B cell (primary cell): ENCODE data around the gene INHBE. TPM values are rescaled to one million over a fixed set of nuclear protein-coding genes. Genes with fewer than 3 reads are reported as not detected.

Experiments
- ATAC-seq: fragments of 200-7000 bp; cut with Tn5 transposase; one replicate; pipeline ENCODE4 v1.10.0; 2021; ENCODE audit warnings: low read depth, mild to moderate bottlenecking, moderate number of reproducible peaks, moderate library complexity
- CTCF ChIA-PET: fragments of 350-600 bp; sonication (Branson Sonifier 250); formaldehyde crosslinking; loops from one replicate; lab custom pipeline; 2021; ENCODE audit warnings: antibody characterized with exemption, inconsistent platforms; lab: Charles Lee
- POLR2A ChIA-PET: fragments of 350-600 bp; sonication (Branson Sonifier 250); formaldehyde crosslinking; loops from one replicate; lab custom pipeline; 2021; ENCODE audit warnings: antibody characterized with exemption; lab: Charles Lee
- DNase-seq: peaks from one replicate; pipeline ENCODE4 v3.0.0; 2013
- H2AFZ ChIP-seq: 2 replicates; pipeline ENCODE4 v1.6.1; 2012; ENCODE audit warnings: mild to moderate bottlenecking, low read depth, low read length; ENCODE audit not compliant: insufficient read depth, poor library complexity, severe bottlenecking
- H3K27ac ChIP-seq, 2 donors: 1 replicate in 1 of 2; 2 replicates in 1 of 2; pipeline ENCODE4 v1.5.1; 2012 to 2013; ENCODE audit warnings: low read length in 2 of 2, mild to moderate bottlenecking in 2 of 2, moderate library complexity in 1 of 2
- H3K27me3 ChIP-seq, 4 experiments: fragments of 200-600 bp in 1 of 4; sonication (generic) in 1 of 4; replicated peaks in 1 of 4; 1 replicate in 2 of 4; 2 replicates in 2 of 4; pipeline versions ENCODE4 v1.6.1 to v1.7.0; 2013 to 2016; ENCODE audit warnings: low read length in 3 of 4, mild to moderate bottlenecking in 2 of 4, mixed read lengths in 1 of 4, moderate library complexity in 1 of 4; ENCODE audit not compliant: insufficient read depth in 4 of 4, control insufficient read depth in 3 of 4; ENCODE audit errors: control extremely low read depth in 1 of 4
- H3K36me3 ChIP-seq, 2 experiments: replicated peaks in 1 of 2; 1 replicate in 1 of 2; 2 replicates in 1 of 2; pipeline versions ENCODE4 v1.6.1 to v1.7.1; 2013; ENCODE audit warnings: low read length in 1 of 2; ENCODE audit not compliant: insufficient read depth in 2 of 2, control insufficient read depth in 1 of 2; ENCODE audit errors: control extremely low read depth in 1 of 2, extremely low read depth in 1 of 2
- H3K4me1 ChIP-seq, 2 donors: fragments of 200-600 bp in 1 of 2; sonication (generic) in 1 of 2; 1 replicate in 1 of 2; 2 replicates in 1 of 2; pipeline versions ENCODE4 v1.5.1 to v1.6.1; 2013 to 2017; ENCODE audit warnings: low read length in 2 of 2; ENCODE audit not compliant: control insufficient read depth in 2 of 2, insufficient read depth in 2 of 2
- H3K4me2 ChIP-seq: replicated peaks from 2 replicates; pipeline ENCODE3; 2012; ENCODE audit warnings: mild to moderate bottlenecking, low read depth, low read length; ENCODE audit not compliant: poor library complexity, severe bottlenecking
- H3K4me3 ChIP-seq, 5 experiments: fragments of 200-600 bp in 1 of 5; sonication (generic) in 1 of 5; 1 replicate in 3 of 5; 2 replicates in 2 of 5; pipeline versions ENCODE4 v1.5.1 to v1.7.0; 2011 to 2016; ENCODE audit warnings: low read length in 4 of 5, mild to moderate bottlenecking in 4 of 5, low read depth in 2 of 5, control low read depth in 1 of 5, moderate library complexity in 1 of 5; ENCODE audit not compliant: insufficient read depth in 1 of 5; ENCODE audit errors: control extremely low read depth in 1 of 5, extremely low read depth in 1 of 5
- H3K79me2 ChIP-seq: fragments of 200-600 bp; sonication (generic); one replicate; pipeline ENCODE4 v1.6.0; 2016; ENCODE audit warnings: low read length; ENCODE audit not compliant: control insufficient read depth, insufficient read depth
- H3K9ac ChIP-seq: fragments of 200-600 bp; sonication (generic); 2 replicates; pipeline ENCODE4 v1.6.1; 2017; ENCODE audit warnings: mild to moderate bottlenecking, low read length, moderate library complexity
- H3K9me3 ChIP-seq, 3 donors: one replicate each; pipeline versions ENCODE4 v1.6.1 to v1.7.1; 2013; ENCODE audit warnings: low read length in 2 of 3; ENCODE audit not compliant: control insufficient read depth in 2 of 3, insufficient read depth in 1 of 3; ENCODE audit errors: control extremely low read depth in 1 of 3
- H4K20me1 ChIP-seq: 2 replicates; pipeline ENCODE4 v1.6.0; 2012; ENCODE audit warnings: mild to moderate bottlenecking, low read length; ENCODE audit not compliant: insufficient read depth, control insufficient read depth, poor library complexity, severe bottlenecking
- H3K27ac Mint-ChIP-seq: one replicate; pipeline ENCODE4 v1.8.0; 2021; ENCODE audit warnings: mixed read lengths
- H3K27me3 Mint-ChIP-seq: one replicate; pipeline ENCODE4 v1.8.0; 2021; ENCODE audit warnings: mixed read lengths
- H3K4me1 Mint-ChIP-seq: one replicate; pipeline ENCODE4 v1.8.0; 2021; ENCODE audit warnings: mixed read lengths
- H3K4me3 Mint-ChIP-seq: one replicate; pipeline ENCODE4 v1.8.0; 2021; ENCODE audit warnings: mixed read lengths
- H3K9me3 Mint-ChIP-seq: one replicate; pipeline ENCODE4 v1.8.0; 2022; ENCODE audit warnings: mixed read lengths; ENCODE audit not compliant: insufficient read depth
- CTCF ChIP-seq: fragments of 200-600 bp; IDR thresholded peaks from one replicate; pipeline ENCODE4 v1.8.0; 2022; ENCODE audit warnings: antibody characterized with exemption, mild to moderate bottlenecking
- EZH2 ChIP-seq: IDR thresholded peaks from 2 replicates; pipeline ENCODE4 v1.6.1; 2012; ENCODE audit warnings: borderline replicate concordance, low read depth, mild to moderate bottlenecking, moderate library complexity, low read length; ENCODE audit not compliant: insufficient read depth, poor library complexity, severe bottlenecking
- WGBS: methylation state at CpG from one replicate; pipeline ENCODE4 v1.1.5; 2013; ENCODE audit warnings: missing lambda C conversion rate; ENCODE audit not compliant: insufficient coverage; 5-methylcytosine and 5-hydroxymethylcytosine counted together
- intact Hi-C: fragments of 100-400 bp; cut with micrococcal nuclease; formaldehyde crosslinking; loops from one replicate; pipeline ENCODE4 v1.10.0; 2022
- polyA plus RNA-seq: library from polyadenylated mRNA; depleted of rRNA; stranded (reverse); fragments of >200 nt; gene quantifications from 2 replicates; pipeline ENCODE4 v1.2.3, GENCODE V29; 2012
- total RNA-seq, 2 donors: library from RNA; stranded (reverse); fragments of 120-200 nt in 1 of 2; gene quantifications; 1 replicate in 1 of 2; 2 replicates in 1 of 2; pipeline versions ENCODE4 v1.2.3 to v1.2.4, GENCODE V29; 2013 to 2022

INHBE gene
- total and polyA plus RNA-seq, 2 donors (not counting 1 experiment from before 2014, with no cell fraction given) = not detected

DNA sequence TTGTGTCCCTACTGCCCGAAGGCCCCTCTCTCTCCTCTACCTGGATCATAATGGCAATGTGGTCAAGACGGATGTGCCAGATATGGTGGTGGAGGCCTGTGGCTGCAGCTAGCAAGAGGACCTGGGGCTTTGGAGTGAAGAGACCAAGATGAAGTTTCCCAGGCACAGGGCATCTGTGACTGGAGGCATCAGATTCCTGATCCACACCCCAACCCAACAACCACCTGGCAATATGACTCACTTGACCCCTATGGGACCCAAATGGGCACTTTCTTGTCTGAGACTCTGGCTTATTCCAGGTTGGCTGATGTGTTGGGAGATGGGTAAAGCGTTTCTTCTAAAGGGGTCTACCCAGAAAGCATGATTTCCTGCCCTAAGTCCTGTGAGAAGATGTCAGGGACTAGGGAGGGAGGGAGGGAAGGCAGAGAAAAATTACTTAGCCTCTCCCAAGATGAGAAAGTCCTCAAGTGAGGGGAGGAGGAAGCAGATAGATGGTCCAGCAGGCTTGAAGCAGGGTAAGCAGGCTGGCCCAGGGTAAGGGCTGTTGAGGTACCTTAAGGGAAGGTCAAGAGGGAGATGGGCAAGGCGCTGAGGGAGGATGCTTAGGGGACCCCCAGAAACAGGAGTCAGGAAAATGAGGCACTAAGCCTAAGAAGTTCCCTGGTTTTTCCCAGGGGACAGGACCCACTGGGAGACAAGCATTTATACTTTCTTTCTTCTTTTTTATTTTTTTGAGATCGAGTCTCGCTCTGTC, 1.8 kb downstream of the INHBE start:
- Histone ChIP-seq H3K36me3 (no peaks in the 10 kb centered on the region), H3K4me2 (no peak overlapping the region), H3K9me3 (no peaks in the 10 kb centered on the region), H3K79me2 (peaks cover 2% of the 10 kb centered on the region), H3K27me3 (no peaks in the 10 kb centered on the region), H3K4me3 (no peak overlapping the region), H2AFZ (no peak overlapping the region), H3K9ac (no peak overlapping the region), H3K27ac (no peak overlapping the region), H4K20me1 (no peaks in the 10 kb centered on the region), H3K4me1 (peaks cover 27 to 36% of the 10 kb centered on the region in 2 donors)
- ATAC-seq (no peak), DNase-seq (no peak)
- intact Hi-C loops = loop anchor here (2.0 to 10.0 kb wide), 3 partner anchors 150 to 345 kb away; partner anchors contain the start of genes CDK4, MARCHF9 and STAT6
- Mint-ChIP-seq H3K4me1 (peaks cover 44% of the 10 kb centered on the region), H3K27ac (peak overlapping the region; percentile 32), H3K27me3 (peaks cover 4% of the 10 kb centered on the region), H3K9me3 (no peaks in the 10 kb centered on the region), H3K4me3 (no peak overlapping the region)
- CTCF ChIA-PET = interaction anchor here (0.6 to 7.6 kb wide), 11 partner anchors 15 to 705 kb away, joined by 4 to 166 read pairs (median 15); partner anchors contain the start of gene ARHGAP9
- POLR2A ChIA-PET = no interaction called here
- no peak for TF ChIP-seq CTCF
- no peak for TF ChIP-seq EZH2
- 100% methylated on average over 3 of the region's 6 CpGs for WGBS

DNA sequence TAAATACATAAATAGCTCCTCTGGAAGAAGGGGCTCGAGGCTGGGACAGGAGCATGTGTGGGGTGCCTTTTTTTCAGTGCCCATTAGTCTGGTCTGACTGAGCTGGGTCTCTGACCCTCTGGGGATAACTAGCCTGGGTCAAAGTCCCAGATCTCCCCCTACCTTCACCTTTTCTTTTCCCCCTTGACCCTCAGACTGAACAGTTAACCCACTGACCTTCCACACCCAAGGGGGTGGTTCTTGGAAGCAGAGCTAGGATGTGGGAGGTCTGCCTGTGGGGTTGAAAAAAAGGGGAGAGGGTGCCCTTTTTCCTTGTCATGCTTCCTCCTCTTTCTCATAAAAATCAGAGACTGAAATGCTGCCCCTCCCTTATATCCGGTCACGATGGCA, 3.6 kb downstream of the INHBE start:
- peak overlapping the region; percentile 88 to 92 for H3K27ac ChIP-seq
- TF ChIP-seq CTCF (no peak), EZH2 (no peak)
- H4K20me1 ChIP-seq = no peaks in the 10 kb centered on the region
- no peak for ATAC-seq
- peak overlapping the region; percentile 94 for H3K4me2 ChIP-seq
- H3K79me2 ChIP-seq = peaks cover 6% of the 10 kb centered on the region
- H2AFZ ChIP-seq = peak overlapping the region; percentile 78
- Mint-ChIP-seq H3K27me3 (no peaks in the 10 kb centered on the region), H3K4me1 (peaks cover 50% of the 10 kb centered on the region), H3K9me3 (no peaks in the 10 kb centered on the region), H3K4me3 (peak overlapping the region; percentile 98), H3K27ac (peak overlapping the region; percentile 95)
- H3K36me3 ChIP-seq = no peaks in the 10 kb centered on the region
- ChIA-PET POLR2A (interaction anchor here (0.7 to 2.0 kb wide), 6 partner anchors 18 to 216 kb away, joined by 3 to 10 read pairs (median 4); partner anchors contain the start of gene ARHGAP9), CTCF (interaction anchor here (0.6 to 7.6 kb wide), 46 partner anchors 8 to 448 kb away, joined by 3 to 166 read pairs (median 4); partner anchors contain the start of genes ARHGAP9, B4GALNT1, DDIT3 and INHBC)
- no peaks in the 10 kb centered on the region for H3K9me3 ChIP-seq
- no peaks in the 10 kb centered on the region for H3K27me3 ChIP-seq
- peaks cover 30 to 54% of the 10 kb centered on the region in 2 donors for H3K4me1 ChIP-seq
- intact Hi-C loops = loop anchor here (1.0 to 10.0 kb wide), 7 partner anchors 27 to 346 kb away; partner anchors contain the start of genes CDK4, DDIT3, MARCHF9 and R3HDM2
- peak overlapping the region; percentile 58 to 93 (median 89) for H3K4me3 ChIP-seq
- peak overlapping the region; percentile 81 for H3K9ac ChIP-seq
- no peak for DNase-seq
- 8% methylated on average over 2 of the region's 3 CpGs for WGBS
